Right lobe of liver (tissue), 6 donors: ENCODE measurements around the gene ACAP2. TPM values are rescaled to one million over a fixed set of nuclear protein-coding genes. Genes with fewer than 3 reads are reported as not detected.

ENCODE experiments used
- ATAC-seq, 4 donors: fragments of 200-7000 bp; cut with Tn5 transposase; one replicate each; pipeline ENCODE4 v1.9.1; 2020; ENCODE audit warnings: mild to moderate bottlenecking in 4 of 4, moderate library complexity in 4 of 4
- DNase-seq, 3 donors: peaks; one replicate each; pipeline ENCODE4 v3.0.0-alpha.2; 2020
- H3K27ac ChIP-seq, 3 donors: fragments of 200-600 bp; one replicate each; pipeline ENCODE4 v1.8.0; 2022
- H3K27me3 ChIP-seq, 2 donors: fragments of 200-600 bp; one replicate each; pipeline ENCODE4 v1.8.0; 2022
- H3K36me3 ChIP-seq, 4 donors: fragments of 200-600 bp; sonication (generic) in 1 of 4; one replicate each; pipeline versions ENCODE4 v1.5.1 to v1.8.0; 2017 to 2022; ENCODE audit warnings: control low read depth in 1 of 4
- H3K4me1 ChIP-seq, 4 donors: fragments of 200-600 bp; sonication (generic) in 1 of 4; one replicate each; pipeline versions ENCODE4 v1.5.1 to v1.8.0; 2017 to 2022; ENCODE audit warnings: control low read depth in 1 of 4
- H3K4me3 ChIP-seq, 3 donors: fragments of 200-600 bp; one replicate each; pipeline ENCODE4 v1.8.0; 2022
- H3K9me3 ChIP-seq, 4 donors: fragments of 200-600 bp; sonication (generic) in 1 of 4; one replicate each; pipeline versions ENCODE4 v1.5.1 to v1.8.0; 2017 to 2022; ENCODE audit warnings: control low read depth in 1 of 4
- POLR2A ChIP-seq: fragments of 450-650 bp; IDR thresholded peaks from one replicate; pipeline ENCODE4 v1.6.1; 2017; ENCODE audit warnings: antibody characterized with exemption, mild to moderate bottlenecking
- WGBS: methylation state at CpG from one replicate; pipeline ENCODE4 v1.1.6; 2018; ENCODE audit warnings: low coverage, low lambda C conversion rate; ENCODE audit not compliant: insufficient coverage; ENCODE audit errors: missing lambda C conversion rate; 5-methylcytosine and 5-hydroxymethylcytosine counted together
- intact Hi-C, 2 donors: fragments of 100-400 bp; cut with DNase I; formaldehyde crosslinking; loops; one replicate each; pipeline versions ENCODE4 v1.11.2 to v1.14.1; 2022
- total RNA-seq, 6 experiments: library from RNA; depleted of rRNA in 2 of 6; stranded (reverse); fragments of >200 nt in 2 of 6; fragmentation: NEBNext Ultra II Directional in 3 of 6; extraction: Animal tissue kit (Norgen Biotek cat#: 25700) in 3 of 6; gene quantifications; one replicate each; pipeline versions ENCODE4 v1.1.0 to v1.2.4, GENCODE V29; 2016 to 2023
- TF ChIP-seq, protein P1 (sequence below), 4 donors: fragments of 200-600 bp in 3 of 4; fragments of 450-650 bp in 1 of 4; IDR thresholded peaks; one replicate each; pipeline versions ENCODE4 v1.5.1 to v1.8.0; 2016 to 2022; ENCODE audit warnings: antibody characterized with exemption in 4 of 4, mild to moderate bottlenecking in 2 of 4
- donor health status: DM: no; HTN: yes; CAD: no.
- donor health status: DM: no; HTN: no; CAD: no.
- donor health status: DM: no; HTN: no; CAD: no.
- donor health status: DM: no; HTN: yes; CAD: no.
- donor health status: DM: no; HTN: yes; CAD: no.

ACAP2 gene
- total RNA-seq, 6 experiments from 2014 or later, result 15.1 to 21.7 (median 18.5) TPM

DNA sequence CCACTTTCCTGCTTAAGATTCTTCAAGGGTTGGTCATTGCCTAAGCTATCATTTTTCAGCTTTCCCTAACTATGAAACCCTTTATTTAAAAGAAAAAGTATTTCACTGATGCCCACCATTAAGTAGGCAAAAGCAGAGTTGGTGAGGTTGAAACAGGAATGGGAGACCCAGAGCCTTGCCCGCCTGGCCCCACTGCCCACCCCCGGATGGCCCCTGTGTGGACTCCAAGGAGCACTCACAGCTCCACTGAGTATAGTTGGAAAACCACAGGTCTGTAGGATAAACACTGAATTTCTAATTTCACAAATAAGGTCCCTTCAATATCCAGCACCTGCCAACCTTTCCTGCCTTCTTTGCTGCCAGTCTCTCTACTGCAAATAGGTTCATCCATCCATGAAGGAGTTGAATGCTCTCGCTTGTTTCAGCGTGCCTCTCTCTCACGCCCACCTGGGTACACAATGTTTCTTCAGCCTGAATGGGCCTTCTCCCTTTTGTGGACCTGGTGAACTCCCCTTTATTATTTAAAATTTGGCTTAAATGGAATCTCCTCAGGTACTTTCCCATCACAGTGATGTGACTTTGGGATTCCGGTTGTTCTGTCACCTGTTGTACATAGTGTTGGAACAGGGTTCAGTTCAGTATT, 8.7 kb upstream of the ACAP2 start:
- no peak for TF ChIP-seq POLR2A
- TF ChIP-seq, protein P1, sequence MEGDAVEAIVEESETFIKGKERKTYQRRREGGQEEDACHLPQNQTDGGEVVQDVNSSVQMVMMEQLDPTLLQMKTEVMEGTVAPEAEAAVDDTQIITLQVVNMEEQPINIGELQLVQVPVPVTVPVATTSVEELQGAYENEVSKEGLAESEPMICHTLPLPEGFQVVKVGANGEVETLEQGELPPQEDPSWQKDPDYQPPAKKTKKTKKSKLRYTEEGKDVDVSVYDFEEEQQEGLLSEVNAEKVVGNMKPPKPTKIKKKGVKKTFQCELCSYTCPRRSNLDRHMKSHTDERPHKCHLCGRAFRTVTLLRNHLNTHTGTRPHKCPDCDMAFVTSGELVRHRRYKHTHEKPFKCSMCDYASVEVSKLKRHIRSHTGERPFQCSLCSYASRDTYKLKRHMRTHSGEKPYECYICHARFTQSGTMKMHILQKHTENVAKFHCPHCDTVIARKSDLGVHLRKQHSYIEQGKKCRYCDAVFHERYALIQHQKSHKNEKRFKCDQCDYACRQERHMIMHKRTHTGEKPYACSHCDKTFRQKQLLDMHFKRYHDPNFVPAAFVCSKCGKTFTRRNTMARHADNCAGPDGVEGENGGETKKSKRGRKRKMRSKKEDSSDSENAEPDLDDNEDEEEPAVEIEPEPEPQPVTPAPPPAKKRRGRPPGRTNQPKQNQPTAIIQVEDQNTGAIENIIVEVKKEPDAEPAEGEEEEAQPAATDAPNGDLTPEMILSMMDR (IDR thresholded peaks at IDR 0.05), result no peak

DNA sequence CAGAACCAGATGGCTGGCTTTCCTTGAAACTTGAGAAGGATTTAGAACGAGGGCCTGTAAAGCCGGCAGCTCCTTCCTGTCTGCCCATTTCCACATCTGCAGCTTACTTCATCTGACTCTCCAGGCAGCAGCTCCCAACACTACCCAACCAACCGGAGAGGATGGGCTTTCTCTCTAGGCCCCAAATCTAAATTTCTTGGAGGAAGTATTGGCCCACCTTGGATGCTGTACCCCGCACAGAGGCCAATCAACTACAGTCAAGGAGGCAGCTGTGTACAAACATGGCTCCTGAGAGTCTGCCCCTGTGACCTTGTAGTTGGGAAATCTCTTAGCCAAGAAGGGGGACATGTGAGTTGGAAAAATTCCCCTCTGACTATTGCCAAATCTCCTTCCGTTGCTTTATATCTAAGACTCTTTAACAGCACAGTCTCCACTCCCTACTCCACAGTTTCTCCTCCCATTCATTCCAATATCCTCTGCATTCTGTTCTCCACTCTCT, 8.0 kb upstream of the ACAP2 start:
- H3K4me1 ChIP-seq, result no peaks in the 10 kb centered on the region
- ATAC-seq (peak; percentile 25 to 77 (median 47)), DNase-seq (no peak)
- WGBS, result 56% methylated on average over 5 of the region's 5 CpGs
- no peaks in the 10 kb centered on the region for H3K9me3 ChIP-seq
- intact Hi-C loops, result no loop called here
- no peaks in the 10 kb centered on the region for H3K27me3 ChIP-seq
- no peak overlapping the region for H3K4me3 ChIP-seq
- H3K27ac ChIP-seq, result no peak overlapping the region
- no peaks in the 10 kb centered on the region for H3K36me3 ChIP-seq
- no peak for TF ChIP-seq POLR2A
- TF ChIP-seq, protein P1 (IDR thresholded peaks at IDR 0.05), result no peak

More for the DNA sequence above, 8.7 kb upstream of the ACAP2 start:
- no peak overlapping the region for H3K4me3 ChIP-seq
- no peaks in the 10 kb centered on the region for H3K9me3 ChIP-seq
- H3K27ac ChIP-seq, result no peak overlapping the region
- no peak for DNase-seq
- H3K4me1 ChIP-seq, result no peaks in the 10 kb centered on the region
- 93% methylated on average over 6 of the region's 6 CpGs for WGBS
- intact Hi-C loops, result no loop called here
- ATAC-seq, result no peak
- H3K36me3 ChIP-seq, result no peaks in the 10 kb centered on the region
- no peaks in the 10 kb centered on the region for H3K27me3 ChIP-seq

DNA sequence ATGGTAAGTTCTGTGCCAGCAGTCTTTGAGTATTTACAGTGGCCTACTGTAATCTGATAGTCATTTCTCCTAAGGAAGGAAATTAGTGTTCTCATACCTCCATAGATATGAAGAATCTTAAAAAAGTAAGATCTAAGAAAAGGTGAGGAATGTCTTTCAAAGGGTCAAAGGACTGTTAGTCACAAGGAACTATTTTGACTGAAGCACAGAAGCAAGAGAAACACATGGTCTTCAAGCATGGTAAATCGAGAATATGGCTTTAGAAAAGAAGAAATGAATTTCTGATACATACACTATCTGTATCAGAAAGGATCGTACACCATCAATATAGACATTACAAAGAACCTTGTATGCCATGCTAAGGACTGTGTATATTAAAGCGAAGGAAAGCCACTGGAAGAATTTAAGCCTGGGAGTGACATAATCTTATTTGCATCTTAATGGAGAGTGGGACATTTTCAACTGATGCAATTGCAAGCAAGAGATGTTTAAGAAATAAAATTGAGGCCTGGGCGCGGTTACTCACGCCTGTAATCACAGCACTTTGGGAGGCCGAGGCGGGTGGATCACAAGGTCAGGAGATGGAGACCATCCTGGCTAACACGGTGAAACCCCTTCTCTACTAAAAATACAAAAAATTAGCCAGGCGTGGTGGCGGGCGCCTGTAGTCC, 5.5 kb upstream of the ACAP2 start:
- Histone ChIP-seq H3K9me3 (no peaks in the 10 kb centered on the region), H3K4me1 (peaks cover 0 to 5% (median 0%) of the 10 kb centered on the region in 4 donors), H3K36me3 (no peaks in the 10 kb centered on the region), H3K27me3 (no peaks in the 10 kb centered on the region), H3K4me3 (no peak overlapping the region), H3K27ac (no peak overlapping the region)
- 73% methylated on average over 7 of the region's 12 CpGs for WGBS
- DNase-seq, result no peak
- intact Hi-C loops, result no loop called here
- TF ChIP-seq POLR2A, result no peak
- TF ChIP-seq, protein P1 (IDR thresholded peaks at IDR 0.05), result no peak
- no peak for ATAC-seq

DNA sequence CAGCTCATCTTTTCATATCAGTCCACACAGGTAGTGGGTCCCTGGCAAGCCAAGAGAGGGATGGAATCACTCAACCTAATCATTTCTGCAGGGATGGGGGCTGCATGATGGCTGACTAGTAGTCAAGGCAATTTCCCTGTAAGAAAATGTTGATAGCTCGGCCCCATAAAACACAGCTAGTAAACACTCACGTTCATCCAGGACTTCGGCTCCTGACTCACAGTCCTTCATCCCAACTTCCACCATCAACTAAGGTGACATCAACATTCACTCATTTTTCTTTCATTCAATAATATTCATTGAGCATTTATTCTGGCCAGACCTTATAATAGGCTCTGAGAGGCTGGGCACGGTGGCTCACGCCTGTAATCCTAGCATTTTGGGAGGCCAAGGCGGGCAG, 4.4 kb upstream of the ACAP2 start:
- intact Hi-C loops, result no loop called here
- no peaks in the 10 kb centered on the region for H3K9me3 ChIP-seq
- peaks cover 0 to 5% (median 0%) of the 10 kb centered on the region in 4 donors for H3K4me1 ChIP-seq
- no peak for DNase-seq
- WGBS, result 97% methylated on average over 5 of the region's 6 CpGs
- H3K27ac ChIP-seq, result no peak overlapping the region
- H3K36me3 ChIP-seq, result no peaks in the 10 kb centered on the region
- no peak for ATAC-seq
- TF ChIP-seq, protein P1 (IDR thresholded peaks at IDR 0.05), result no peak
- no peak for TF ChIP-seq POLR2A
- H3K27me3 ChIP-seq, result no peaks in the 10 kb centered on the region
- H3K4me3 ChIP-seq, result no peak overlapping the region
